NCI-H524 treated with DMSO at 0.1 percent for 48 hours (cell line): Measurements from ENCODE around the gene LRRC8B.

Experiments
- DNase-seq: peaks from one replicate; lab custom pipeline; 2025; lab: John Stamatoyannopoulos, UW

The LRRC8B gene

GRCh38 chr1:89633800-89634625 lies 109.4 kb downstream of the LRRC8B start:
- DNase-seq = peak; percentile 3

GRCh38 chr1:89635825-89636815 lies 111.5 kb downstream of the LRRC8B start:
- DNase-seq = no peak

GRCh38 chr1:89637496-89637895 lies 112.9 kb downstream of the LRRC8B start:
- DNase-seq = no peak

- DNase-seq = no peak
Observed at GRCh38 chr1:89640440-89640839, 115.8 kb downstream of the LRRC8B start.

GRCh38 chr1:89641781-89642180 lies 117.2 kb downstream of the LRRC8B start:
- no peak for DNase-seq

GRCh38 chr1:89643577-89643976 lies 118.9 kb downstream of the LRRC8B start:
- no peak for DNase-seq

- no peak for DNase-seq
Observed at GRCh38 chr1:89644119-89644814, 119.6 kb downstream of the LRRC8B start.

GRCh38 chr1:89646259-89646658 lies 121.6 kb downstream of the LRRC8B start:
- DNase-seq = no peak
